ENCODE data around the gene CDCA8. TPM values are rescaled to one million over a fixed set of nuclear protein-coding genes. Genes with fewer than 3 reads are reported as not detected.
A peak's percentile ranks its signal among the peaks of the same experiment; 100 is the strongest.

Gene CDCA8
- total RNA-seq (2014; rRNA removed; shearing (Covaris generic)) (31.6 and 35.3 TPM in 2 replicates), polyA plus RNA-seq (2016; fragmentation: Nextera tagmentation; extraction: Ambion mirVana) (37.9 and 38.9 TPM in 2 replicates)
- long read RNA-seq, transcript CDCA8-201 (11 exons, 2,303 nt): minor isoform, 10 of 34 reads
- long read RNA-seq, transcript CDCA8-202 (10 exons, 2,469 nt): major isoform, 17 of 34 reads
- long read RNA-seq, partial matches to known transcripts: 3 of 34 reads
- long read RNA-seq, other reads (novel, unspliced or antisense): 4 of 34 reads

DNA sequence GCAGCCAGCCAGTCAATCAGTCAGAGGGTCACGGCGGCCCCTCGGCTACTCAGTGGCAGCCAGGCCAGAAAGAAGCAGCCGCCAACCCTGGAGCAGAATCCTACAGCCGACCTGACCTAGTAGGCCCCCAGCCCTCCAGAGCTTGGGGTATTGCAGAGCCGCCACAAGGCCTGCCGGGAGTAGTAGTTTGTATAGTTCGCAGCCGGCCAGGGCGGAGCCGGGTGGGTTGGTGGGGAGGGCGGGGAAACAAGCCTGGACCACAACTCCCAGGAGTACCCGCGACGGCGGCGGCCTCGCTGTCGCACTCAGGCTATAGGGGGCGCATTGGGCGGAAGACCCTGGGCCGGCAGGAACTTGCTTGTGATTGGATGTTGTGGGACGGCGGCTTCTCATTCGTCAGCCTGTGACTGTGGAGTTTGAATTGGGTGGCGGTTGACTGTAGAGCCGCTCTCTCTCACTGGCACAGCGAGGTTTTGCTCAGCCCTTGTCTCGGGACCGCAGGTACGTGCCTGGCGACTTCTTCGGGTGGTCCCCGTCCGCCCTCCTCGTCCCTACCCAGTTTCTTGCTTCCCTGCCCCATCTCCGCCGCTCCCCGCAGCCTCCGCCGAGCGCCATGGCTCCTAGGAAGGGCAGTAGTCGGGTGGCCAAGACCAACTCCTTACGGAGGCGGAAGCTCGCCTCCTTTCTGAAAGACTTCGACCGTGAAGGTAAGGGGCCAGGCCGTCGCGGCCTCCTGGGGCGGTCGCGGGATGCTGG lies at the start of gene CDCA8:
TSS of gene CDCA8 (plus strand) at position 439 of the 756 bp plus-strand sequence. CDS start at position 614, 175 bp downstream.
- Histone ChIP-seq H3K4me3 (peak within 1 kb of the TSS; percentile 81), H3K4me2 (peak within 1 kb of the TSS; percentile 97), H3K4me1 (ENCODE audit: insufficient read depth) (peaks cover 14% of the 10 kb centered on the region; the same call in 1 of the 2 replicates), H3K9me2 (ENCODE audit: insufficient read depth) (no peaks in the 10 kb centered on the region), H3K79me2 (replicated peaks; ENCODE audit: insufficient read depth) (peaks cover 44% of the 10 kb centered on the region), H4K20me1 (replicated peaks; ENCODE audit: insufficient read depth) (peaks cover 26% of the 10 kb centered on the region; the same call in 1 of the 2 replicates), H3K36me3 (ENCODE audit: insufficient read depth) (peaks cover 27% of the 10 kb centered on the region), H3K27ac (ENCODE audit: low read depth) (peak within 1 kb of the TSS; percentile 68; the same call in 1 of the 2 replicates), H3F3A (replicated peaks; ENCODE audit: low read depth) (no peaks in the 10 kb centered on the region), H2AFZ (peak within 1 kb of the TSS; percentile 99), H3K27me3 (ENCODE audit: insufficient read depth) (no peaks in the 10 kb centered on the region)
- Mint-ChIP-seq H3K4me1 (peaks cover 18% of the 10 kb centered on the region), H3K4me3 (peak within 1 kb of the TSS; percentile 99), H3K27me3 (ENCODE audit: insufficient read depth, low read depth, poor library complexity) (peaks cover 8% of the 10 kb centered on the region), H3K9me3 (no peaks in the 10 kb centered on the region; the same call in 2 of the 3 replicates), H3K27ac (peak within 1 kb of the TSS; percentile 96), H3K36me3 (ENCODE audit: low read depth) (peaks cover 38% of the 10 kb centered on the region)
- ATAC-seq (peak; percentile 93), DNase-seq (ENCODE audit: low spot score) (peak; percentile 98)
- TF ChIP-seq POLR2AphosphoS5 (IDR thresholded peaks at IDR 0.05; ENCODE audit: low read depth) (peak; percentile 95), STAT1 (IDR thresholded peaks at IDR 0.05; ENCODE audit: unreplicated experiment) (no peak), CREB1 (CRISPR knock-in tag; IDR thresholded peaks at IDR 0.05; ENCODE audit: low read depth) (peak; percentile 83)
- TF ChIP-seq, protein P1, sequence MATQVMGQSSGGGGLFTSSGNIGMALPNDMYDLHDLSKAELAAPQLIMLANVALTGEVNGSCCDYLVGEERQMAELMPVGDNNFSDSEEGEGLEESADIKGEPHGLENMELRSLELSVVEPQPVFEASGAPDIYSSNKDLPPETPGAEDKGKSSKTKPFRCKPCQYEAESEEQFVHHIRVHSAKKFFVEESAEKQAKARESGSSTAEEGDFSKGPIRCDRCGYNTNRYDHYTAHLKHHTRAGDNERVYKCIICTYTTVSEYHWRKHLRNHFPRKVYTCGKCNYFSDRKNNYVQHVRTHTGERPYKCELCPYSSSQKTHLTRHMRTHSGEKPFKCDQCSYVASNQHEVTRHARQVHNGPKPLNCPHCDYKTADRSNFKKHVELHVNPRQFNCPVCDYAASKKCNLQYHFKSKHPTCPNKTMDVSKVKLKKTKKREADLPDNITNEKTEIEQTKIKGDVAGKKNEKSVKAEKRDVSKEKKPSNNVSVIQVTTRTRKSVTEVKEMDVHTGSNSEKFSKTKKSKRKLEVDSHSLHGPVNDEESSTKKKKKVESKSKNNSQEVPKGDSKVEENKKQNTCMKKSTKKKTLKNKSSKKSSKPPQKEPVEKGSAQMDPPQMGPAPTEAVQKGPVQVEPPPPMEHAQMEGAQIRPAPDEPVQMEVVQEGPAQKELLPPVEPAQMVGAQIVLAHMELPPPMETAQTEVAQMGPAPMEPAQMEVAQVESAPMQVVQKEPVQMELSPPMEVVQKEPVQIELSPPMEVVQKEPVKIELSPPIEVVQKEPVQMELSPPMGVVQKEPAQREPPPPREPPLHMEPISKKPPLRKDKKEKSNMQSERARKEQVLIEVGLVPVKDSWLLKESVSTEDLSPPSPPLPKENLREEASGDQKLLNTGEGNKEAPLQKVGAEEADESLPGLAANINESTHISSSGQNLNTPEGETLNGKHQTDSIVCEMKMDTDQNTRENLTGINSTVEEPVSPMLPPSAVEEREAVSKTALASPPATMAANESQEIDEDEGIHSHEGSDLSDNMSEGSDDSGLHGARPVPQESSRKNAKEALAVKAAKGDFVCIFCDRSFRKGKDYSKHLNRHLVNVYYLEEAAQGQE (IDR thresholded peaks at IDR 0.05; ENCODE audit: unreplicated experiment): no peak
- TF ChIP-seq, protein P2, sequence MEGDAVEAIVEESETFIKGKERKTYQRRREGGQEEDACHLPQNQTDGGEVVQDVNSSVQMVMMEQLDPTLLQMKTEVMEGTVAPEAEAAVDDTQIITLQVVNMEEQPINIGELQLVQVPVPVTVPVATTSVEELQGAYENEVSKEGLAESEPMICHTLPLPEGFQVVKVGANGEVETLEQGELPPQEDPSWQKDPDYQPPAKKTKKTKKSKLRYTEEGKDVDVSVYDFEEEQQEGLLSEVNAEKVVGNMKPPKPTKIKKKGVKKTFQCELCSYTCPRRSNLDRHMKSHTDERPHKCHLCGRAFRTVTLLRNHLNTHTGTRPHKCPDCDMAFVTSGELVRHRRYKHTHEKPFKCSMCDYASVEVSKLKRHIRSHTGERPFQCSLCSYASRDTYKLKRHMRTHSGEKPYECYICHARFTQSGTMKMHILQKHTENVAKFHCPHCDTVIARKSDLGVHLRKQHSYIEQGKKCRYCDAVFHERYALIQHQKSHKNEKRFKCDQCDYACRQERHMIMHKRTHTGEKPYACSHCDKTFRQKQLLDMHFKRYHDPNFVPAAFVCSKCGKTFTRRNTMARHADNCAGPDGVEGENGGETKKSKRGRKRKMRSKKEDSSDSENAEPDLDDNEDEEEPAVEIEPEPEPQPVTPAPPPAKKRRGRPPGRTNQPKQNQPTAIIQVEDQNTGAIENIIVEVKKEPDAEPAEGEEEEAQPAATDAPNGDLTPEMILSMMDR (conservative IDR thresholded peaks at IDR 0.05; ENCODE audit: low read depth in 2 of 2): peak; percentile 46 to 64
- TF ChIP-seq, protein P3, sequence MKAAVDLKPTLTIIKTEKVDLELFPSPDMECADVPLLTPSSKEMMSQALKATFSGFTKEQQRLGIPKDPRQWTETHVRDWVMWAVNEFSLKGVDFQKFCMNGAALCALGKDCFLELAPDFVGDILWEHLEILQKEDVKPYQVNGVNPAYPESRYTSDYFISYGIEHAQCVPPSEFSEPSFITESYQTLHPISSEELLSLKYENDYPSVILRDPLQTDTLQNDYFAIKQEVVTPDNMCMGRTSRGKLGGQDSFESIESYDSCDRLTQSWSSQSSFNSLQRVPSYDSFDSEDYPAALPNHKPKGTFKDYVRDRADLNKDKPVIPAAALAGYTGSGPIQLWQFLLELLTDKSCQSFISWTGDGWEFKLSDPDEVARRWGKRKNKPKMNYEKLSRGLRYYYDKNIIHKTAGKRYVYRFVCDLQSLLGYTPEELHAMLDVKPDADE (IDR thresholded peaks at IDR 0.05): peak; percentile 94
